ENCODE results near the gene MYO9B. TPM values are rescaled to one million over a fixed set of nuclear protein-coding genes. Genes with fewer than 3 reads are reported as not detected.

The MYO9B gene
- total and polyA plus RNA-seq, 9 of the 15 experiments (the other 6 are each of a cell fraction or from before 2014, with no cell fraction given) = 2.4 to 77.6 (median 23.0) TPM

DNA sequence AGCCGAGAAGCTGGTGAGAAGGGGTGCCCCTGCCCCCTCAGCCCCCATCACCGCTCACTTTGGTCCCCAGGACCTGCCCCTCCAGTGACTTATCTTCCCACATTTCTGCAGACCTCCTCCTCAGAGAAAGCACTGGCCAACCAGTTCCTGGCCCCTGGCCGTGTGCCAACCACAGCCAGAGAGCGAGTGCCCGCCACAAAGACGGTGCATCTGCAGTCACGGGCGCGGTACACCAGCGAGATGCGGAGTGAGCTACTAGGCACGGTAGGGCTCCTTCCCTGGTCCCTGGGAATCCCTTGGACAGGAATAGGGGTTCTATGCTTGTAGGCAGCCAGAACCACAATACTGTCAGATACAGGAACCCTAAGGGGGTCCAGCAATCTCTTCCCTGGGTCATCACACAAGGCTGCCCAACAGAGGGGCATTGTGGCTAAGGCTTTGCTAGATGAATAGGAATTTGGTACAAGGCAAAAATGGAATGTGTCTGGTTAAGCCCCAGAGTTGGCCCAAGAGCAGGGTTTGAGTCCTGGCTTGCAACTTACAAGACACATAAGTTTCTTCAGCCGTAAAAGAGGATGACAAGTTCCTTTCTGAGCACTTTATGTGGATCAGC lies 140.6 kb downstream of the MYO9B start:
- Histone ChIP-seq H3K4me1 (replicated peaks in 1 of 2; ENCODE audit: control insufficient read depth in 2 of 2, insufficient read depth in 2 of 2, low read length in 2 of 2) (peaks cover 13 to 32% of the 10 kb centered on the region in 2 experiments), H3K9ac (ENCODE audit: insufficient read depth in 1 of 2, low read depth in 2 of 2, low read length in 2 of 2) (peak overlapping the region; percentile 85 to 98), H3K79me2 (ENCODE audit: control insufficient read depth, insufficient read depth, low read length) (peaks cover 9% of the 10 kb centered on the region), H3K9me3 (replicated peaks; ENCODE audit: control insufficient read depth, insufficient read depth, low read depth, low read length) (no peaks in the 10 kb centered on the region), H3K36me3 (ENCODE audit: control insufficient read depth, insufficient read depth, low read length) (peaks cover 38% of the 10 kb centered on the region; the same call in 2 of the 3 replicates), H2AFZ (ENCODE audit: low read depth, low read length) (peak overlapping the region; percentile 99), H3K27ac (ENCODE audit: extremely low read depth, low read depth, low read length) (peak overlapping the region; percentile 99), H3K4me2 (ENCODE audit: insufficient read depth, low read length) (peak overlapping the region; percentile 93), H3K4me3 (peak overlapping the region; percentile 68), H3K27me3 (ENCODE audit: control insufficient read depth in 2 of 2, insufficient read depth in 2 of 2, low read length in 2 of 2) (no peaks in the 10 kb centered on the region), H3K9me1 (ENCODE audit: control insufficient read depth, insufficient read depth, low read length) (peaks cover 3% of the 10 kb centered on the region), H4K20me1 (replicated peaks; ENCODE audit: control insufficient read depth, insufficient read depth, low read length) (no peaks in the 10 kb centered on the region)
- CTCF ChIA-PET (ENCODE audit: low intra/inter-chr PET ratio) = no interaction called here
- POLR2A ChIA-PET = interaction anchor here (0.6 to 2.5 kb wide), 14 partner anchors 10 to 164 kb away, joined by 3 to 31 read pairs (median 5); partner anchors contain the start of genes BABAM1, DDA1 and OCEL1
- DNase-seq (ENCODE audit: extremely low read depth in 1 of 4, low spot score in 3 of 4) (peak in 2 of 4 experiments; percentile 24 to 29), ATAC-seq (no peak), FAIRE-seq (peak; percentile 11)
- 0 out of 2 replicates have a peak, but pooled peaks have one; percentile 31 for TF ChIP-seq NR2C2 (CRISPR knock-in tag; IDR thresholded peaks at IDR 0.05)
- no peak for TF ChIP-seq NR2C2 (tag; IDR thresholded peaks at IDR 0.05)
- TF ChIP-seq TOE1 (IDR thresholded peaks at IDR 0.05; ENCODE audit: borderline replicate concordance) = no peak
- TF ChIP-seq TOE1 (CRISPR knock-in tag; IDR thresholded peaks at IDR 0.05; ENCODE audit: borderline replicate concordance, low read depth) = 0 out of 2 replicates have a peak, but pooled peaks have one; percentile 43
- TF ChIP-seq, protein P1, sequence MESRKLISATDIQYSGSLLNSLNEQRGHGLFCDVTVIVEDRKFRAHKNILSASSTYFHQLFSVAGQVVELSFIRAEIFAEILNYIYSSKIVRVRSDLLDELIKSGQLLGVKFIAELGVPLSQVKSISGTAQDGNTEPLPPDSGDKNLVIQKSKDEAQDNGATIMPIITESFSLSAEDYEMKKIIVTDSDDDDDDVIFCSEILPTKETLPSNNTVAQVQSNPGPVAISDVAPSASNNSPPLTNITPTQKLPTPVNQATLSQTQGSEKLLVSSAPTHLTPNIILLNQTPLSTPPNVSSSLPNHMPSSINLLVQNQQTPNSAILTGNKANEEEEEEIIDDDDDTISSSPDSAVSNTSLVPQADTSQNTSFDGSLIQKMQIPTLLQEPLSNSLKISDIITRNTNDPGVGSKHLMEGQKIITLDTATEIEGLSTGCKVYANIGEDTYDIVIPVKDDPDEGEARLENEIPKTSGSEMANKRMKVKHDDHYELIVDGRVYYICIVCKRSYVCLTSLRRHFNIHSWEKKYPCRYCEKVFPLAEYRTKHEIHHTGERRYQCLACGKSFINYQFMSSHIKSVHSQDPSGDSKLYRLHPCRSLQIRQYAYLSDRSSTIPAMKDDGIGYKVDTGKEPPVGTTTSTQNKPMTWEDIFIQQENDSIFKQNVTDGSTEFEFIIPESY (CRISPR knock-in tag; IDR thresholded peaks at IDR 0.05) = 0 out of 2 replicates have a peak, but pooled peaks have one; percentile 4
- TF ChIP-seq SRF (CRISPR knock-in tag; IDR thresholded peaks at IDR 0.05) = no peak
- peak; percentile 92 for TF ChIP-seq NFIC (IDR thresholded peaks at IDR 0.05)
- BruUV-seq (replicated peaks) = TSS peak; percentile 71
- in situ Hi-C loops (cut with MboI) (no loop called here), intact Hi-C loops (cut with micrococcal nuclease) (no loop called here)
- 38% methylated on average over 13 of the region's 13 CpGs for WGBS (ENCODE audit: insufficient coverage, low coverage, missing lambda C conversion rate)
